ENCODE data around the gene RTF1.

DNA sequence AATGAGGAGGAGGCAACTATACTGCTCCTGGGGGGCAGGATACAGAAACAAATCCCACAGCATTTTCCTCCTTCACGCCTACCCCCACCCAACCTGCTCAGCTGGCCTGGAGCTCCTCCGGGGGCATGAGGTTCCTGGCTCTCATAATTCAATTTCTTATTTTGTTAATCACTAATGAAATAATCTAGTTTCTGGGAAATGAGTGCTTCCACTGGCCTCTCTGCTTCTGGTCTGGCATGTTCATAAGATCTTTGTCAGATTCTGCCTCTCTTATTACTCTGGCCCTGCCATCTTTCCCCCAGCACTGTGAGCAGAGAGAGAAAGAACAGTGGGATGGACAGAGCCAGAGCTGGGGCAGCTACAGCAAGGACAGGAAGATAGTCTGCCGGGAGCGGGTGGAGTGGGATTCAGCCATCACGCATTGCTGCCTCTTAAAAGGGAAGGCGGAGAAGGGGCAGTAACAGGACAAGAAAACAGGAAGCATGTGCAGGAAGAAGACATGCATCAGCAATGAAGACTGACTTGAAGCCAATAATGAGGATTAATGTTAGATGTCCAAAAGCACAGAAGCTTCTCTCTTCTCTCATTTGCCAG is 113.6 kb downstream of the RTF1 start:
- TF ChIP-seq, protein P1, sequence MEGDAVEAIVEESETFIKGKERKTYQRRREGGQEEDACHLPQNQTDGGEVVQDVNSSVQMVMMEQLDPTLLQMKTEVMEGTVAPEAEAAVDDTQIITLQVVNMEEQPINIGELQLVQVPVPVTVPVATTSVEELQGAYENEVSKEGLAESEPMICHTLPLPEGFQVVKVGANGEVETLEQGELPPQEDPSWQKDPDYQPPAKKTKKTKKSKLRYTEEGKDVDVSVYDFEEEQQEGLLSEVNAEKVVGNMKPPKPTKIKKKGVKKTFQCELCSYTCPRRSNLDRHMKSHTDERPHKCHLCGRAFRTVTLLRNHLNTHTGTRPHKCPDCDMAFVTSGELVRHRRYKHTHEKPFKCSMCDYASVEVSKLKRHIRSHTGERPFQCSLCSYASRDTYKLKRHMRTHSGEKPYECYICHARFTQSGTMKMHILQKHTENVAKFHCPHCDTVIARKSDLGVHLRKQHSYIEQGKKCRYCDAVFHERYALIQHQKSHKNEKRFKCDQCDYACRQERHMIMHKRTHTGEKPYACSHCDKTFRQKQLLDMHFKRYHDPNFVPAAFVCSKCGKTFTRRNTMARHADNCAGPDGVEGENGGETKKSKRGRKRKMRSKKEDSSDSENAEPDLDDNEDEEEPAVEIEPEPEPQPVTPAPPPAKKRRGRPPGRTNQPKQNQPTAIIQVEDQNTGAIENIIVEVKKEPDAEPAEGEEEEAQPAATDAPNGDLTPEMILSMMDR (optimal IDR thresholded peaks at IDR 0.05 in 1 of 3, IDR thresholded peaks at IDR 0.05 in 1 of 3, conservative IDR thresholded peaks at IDR 0.05 in 1 of 3; ENCODE audit: extremely low read depth in 1 of 3, insufficient read depth in 2 of 3, low read length in 3 of 3), result no peak
- no peak for TF ChIP-seq EZH2 (IDR thresholded peaks at IDR 0.05; ENCODE audit: low read length)

Data from keratinocyte (primary cell).